ENCODE measurements around the gene ZNRF2. TPM values are rescaled to one million over a fixed set of nuclear protein-coding genes. Genes with fewer than 3 reads are reported as not detected.
A peak's percentile ranks its signal among the peaks of the same experiment; 100 is the strongest.

ZNRF2 gene
- total RNA-seq, 4 donors from 2014 or later, result 60.8 to 83.0 (median 69.6) TPM

DNA sequence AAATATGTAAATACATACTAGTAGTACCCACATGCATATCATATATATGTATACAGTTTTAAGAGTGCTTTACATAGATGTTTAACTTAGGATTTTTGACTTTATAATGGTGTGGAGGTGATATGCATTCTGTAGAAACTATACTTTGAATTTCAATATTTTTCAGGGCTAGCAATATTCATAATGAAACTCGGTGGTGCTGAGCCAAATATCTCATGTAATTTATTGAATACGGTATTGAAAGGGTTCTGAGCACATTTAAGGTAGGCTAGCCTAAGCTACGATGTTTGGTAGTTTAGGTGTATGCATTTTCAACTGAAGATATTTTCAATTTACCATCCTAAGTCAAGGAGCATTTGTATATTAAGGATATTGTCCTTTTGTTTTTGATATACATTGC is 36.0 kb downstream of the ZNRF2 start:
- peaks cover 7 to 68% (median 27%) of the 10 kb centered on the region in 4 donors for H3K4me1 ChIP-seq
- intact Hi-C loops (cut with DNase I; ENCODE audit: low total_unique reads), result no loop called here
- no peak for TF ChIP-seq POLR2A (IDR thresholded peaks at IDR 0.05)
- no peak for TF ChIP-seq EP300 (IDR thresholded peaks at IDR 0.05; ENCODE audit: low read depth)
- no peak for TF ChIP-seq CTCF (IDR thresholded peaks at IDR 0.05)
- TF ChIP-seq POLR2AphosphoS5 (IDR thresholded peaks at IDR 0.05), result no peak

DNA sequence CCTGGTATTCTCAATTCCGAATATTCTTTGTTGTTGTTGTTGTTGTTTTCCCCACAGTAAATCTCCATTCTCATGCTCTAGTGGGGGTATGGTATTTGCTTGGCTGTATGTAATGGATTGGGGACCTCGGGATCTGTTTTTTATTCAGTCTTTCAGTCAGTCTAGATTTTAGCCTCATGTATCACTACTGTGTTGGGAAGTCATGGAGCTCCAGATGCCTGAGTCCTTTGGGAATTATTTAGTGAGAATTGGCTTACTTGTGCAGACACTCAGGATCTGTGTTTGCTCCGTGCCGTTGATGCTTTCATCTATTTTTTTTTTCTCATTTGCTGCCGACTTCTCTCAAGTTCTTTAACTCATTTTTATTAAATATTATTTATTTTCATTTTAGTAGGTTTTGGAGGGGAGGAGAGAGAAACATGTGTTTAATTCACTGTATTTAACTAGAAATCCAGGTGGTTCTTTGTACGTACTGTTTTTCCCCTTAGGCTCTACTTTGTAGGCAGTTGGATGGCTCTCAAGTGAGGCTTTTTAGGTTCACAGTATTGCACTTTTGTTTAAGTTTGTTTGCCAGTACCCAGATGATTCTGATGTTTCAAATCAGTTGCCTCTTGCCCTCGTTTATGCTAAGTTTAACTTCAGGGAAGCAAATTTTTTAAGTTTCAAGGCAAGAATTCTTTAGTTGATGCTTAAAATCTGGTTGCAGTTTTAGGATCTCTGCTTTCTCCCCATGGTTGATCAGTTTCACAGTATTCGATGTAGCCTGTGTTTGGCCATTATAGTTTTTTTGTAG is 36.9 kb downstream of the ZNRF2 start:
- H3K27ac ChIP-seq, result peak overlapping the region; percentile 74 to 83 (median 79)
- WGBS, 2 donors (ENCODE audit: low coverage in 1 of 2), result 39 to 48% methylated on average over 8 of the region's 8 CpGs
- DNase-seq, result no peak

More for the DNA sequence above, 36.0 kb downstream of the ZNRF2 start:
- no peaks in the 10 kb centered on the region for H3K36me3 ChIP-seq
- no peaks in the 10 kb centered on the region for H3K27me3 ChIP-seq
- in situ Hi-C loops (cut with MboI; ENCODE audit: low pct_ligation_motif_present in 1 of 4, low pct_unique_long_range_greater_than_20kb in 1 of 4, low sequenced_read_pairs in 3 of 4), result no loop called here
- peak overlapping the region in 1 of 4 donors; percentile 74 for H3K27ac ChIP-seq
- H3K9me3 ChIP-seq, result no peaks in the 10 kb centered on the region
- DNase-seq, result no peak
- no peak overlapping the region for H3K4me3 ChIP-seq
- 67% methylated on average over 3 of the region's 3 CpGs for WGBS, 2 donors (ENCODE audit: low coverage in 1 of 2)

DNA sequence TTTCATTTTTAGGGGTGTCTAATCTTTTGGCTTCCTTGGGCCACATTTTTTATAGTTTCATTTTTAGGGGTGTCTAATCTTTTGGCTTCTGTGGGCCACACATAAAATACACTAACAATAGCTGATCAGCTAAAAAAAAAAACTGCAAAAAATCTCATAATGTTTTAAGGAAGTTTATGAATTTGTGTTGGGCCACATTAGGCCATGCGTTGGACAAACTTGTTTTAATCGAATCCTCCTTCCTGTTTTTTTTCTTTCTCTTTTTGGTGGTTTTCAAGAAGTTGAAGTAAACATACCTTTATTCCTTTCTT is 37.4 kb downstream of the ZNRF2 start:
- intact Hi-C loops (cut with DNase I; ENCODE audit: low total_unique reads) (no loop called here), in situ Hi-C loops (cut with MboI; ENCODE audit: low pct_ligation_motif_present in 1 of 4, low pct_unique_long_range_greater_than_20kb in 1 of 4, low sequenced_read_pairs in 3 of 4) (no loop called here)
- DNase-seq, result no peak
- H3K36me3 ChIP-seq, result no peaks in the 10 kb centered on the region
- 37 to 52% methylated on average over 2 of the region's 2 CpGs for WGBS, 2 donors (ENCODE audit: low coverage in 1 of 2)
- peak overlapping the region in 1 of 4 donors; percentile 30 for H3K4me3 ChIP-seq
- TF ChIP-seq POLR2AphosphoS5 (IDR thresholded peaks at IDR 0.05) (no peak), CTCF (IDR thresholded peaks at IDR 0.05) (no peak), POLR2A (IDR thresholded peaks at IDR 0.05) (no peak), EP300 (IDR thresholded peaks at IDR 0.05; ENCODE audit: low read depth) (no peak)
- H3K9me3 ChIP-seq, result no peaks in the 10 kb centered on the region
- peak overlapping the region; percentile 74 to 83 (median 79) for H3K27ac ChIP-seq
- peaks cover 7 to 62% (median 27%) of the 10 kb centered on the region in 4 donors for H3K4me1 ChIP-seq
- no peaks in the 10 kb centered on the region for H3K27me3 ChIP-seq

More for the DNA sequence above, 36.9 kb downstream of the ZNRF2 start:
- Histone ChIP-seq H3K36me3 (no peaks in the 10 kb centered on the region), H3K4me3 (peak overlapping the region in 1 of 4 donors; percentile 30), H3K27me3 (no peaks in the 10 kb centered on the region), H3K4me1 (peaks cover 7 to 67% (median 27%) of the 10 kb centered on the region in 4 donors), H3K9me3 (no peaks in the 10 kb centered on the region)
- no peak for TF ChIP-seq POLR2A (IDR thresholded peaks at IDR 0.05)
- TF ChIP-seq POLR2AphosphoS5 (IDR thresholded peaks at IDR 0.05), result no peak
- in situ Hi-C loops (cut with MboI; ENCODE audit: low pct_ligation_motif_present in 1 of 4, low pct_unique_long_range_greater_than_20kb in 1 of 4, low sequenced_read_pairs in 3 of 4), result no loop called here
- intact Hi-C loops (cut with DNase I; ENCODE audit: low total_unique reads), result no loop called here

DNA sequence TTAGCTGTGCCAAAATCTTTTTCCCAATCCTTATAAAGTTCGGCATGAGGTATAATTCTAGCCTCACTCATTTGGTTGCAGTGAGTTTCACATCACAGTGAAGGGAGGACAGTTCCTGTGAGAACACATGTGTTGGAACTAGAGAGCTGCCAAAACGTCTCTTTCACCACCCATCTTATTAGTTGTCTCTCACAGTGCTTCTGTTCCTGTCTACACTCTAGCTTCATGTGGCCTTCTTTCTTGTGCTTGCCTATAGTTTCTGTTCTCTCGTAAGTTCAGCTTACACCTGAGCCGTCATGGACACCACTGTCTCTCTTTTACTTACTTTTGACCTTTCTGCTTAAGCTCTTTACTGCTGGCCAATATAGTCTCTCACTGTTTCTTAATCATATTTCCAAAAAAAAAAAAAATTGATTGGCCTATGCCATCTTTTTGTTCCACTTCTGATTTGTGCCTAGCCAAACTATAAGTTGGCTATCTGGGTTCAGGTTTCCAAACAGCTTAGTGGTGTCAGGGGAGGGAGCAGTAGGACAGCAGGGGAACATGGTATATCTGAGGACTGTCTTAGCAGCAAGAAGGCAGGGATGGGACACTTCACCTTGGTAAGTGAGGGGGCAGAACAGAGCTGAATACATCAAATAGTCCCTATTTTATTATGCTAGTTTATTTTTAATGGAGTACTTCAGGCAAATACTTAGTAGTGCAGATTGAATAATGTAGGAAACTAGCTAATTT is 38.0 kb downstream of the ZNRF2 start:
- H3K27me3 ChIP-seq, result no peaks in the 10 kb centered on the region
- DNase-seq, result no peak
- intact Hi-C loops (cut with DNase I; ENCODE audit: low total_unique reads), result no loop called here
- 12 to 32% methylated on average over 4 of the region's 4 CpGs for WGBS, 2 donors (ENCODE audit: low coverage in 1 of 2)
- in situ Hi-C loops (cut with MboI; ENCODE audit: low pct_ligation_motif_present in 1 of 4, low pct_unique_long_range_greater_than_20kb in 1 of 4, low sequenced_read_pairs in 3 of 4), result no loop called here
- H3K36me3 ChIP-seq, result no peaks in the 10 kb centered on the region
- TF ChIP-seq POLR2A (IDR thresholded peaks at IDR 0.05) (no peak), POLR2AphosphoS5 (IDR thresholded peaks at IDR 0.05) (peak in 2 of 3 donors; percentile 10 to 20)
- no peaks in the 10 kb centered on the region for H3K9me3 ChIP-seq
- peak overlapping the region; percentile 74 to 83 (median 79) for H3K27ac ChIP-seq
- peaks cover 7 to 62% (median 27%) of the 10 kb centered on the region in 4 donors for H3K4me1 ChIP-seq
- peak overlapping the region in 1 of 4 donors; percentile 30 for H3K4me3 ChIP-seq

GRCh38 chr7:30323006-30323355 is 38.6 kb downstream of the ZNRF2 start:
- TF ChIP-seq POLR2A (IDR thresholded peaks at IDR 0.05) (no peak), POLR2AphosphoS5 (IDR thresholded peaks at IDR 0.05) (peak in 1 of 3 donors; percentile 6), CTCF (IDR thresholded peaks at IDR 0.05) (no peak)
- intact Hi-C loops (cut with DNase I; ENCODE audit: low total_unique reads) (no loop called here), in situ Hi-C loops (cut with MboI; ENCODE audit: low pct_ligation_motif_present in 1 of 4, low pct_unique_long_range_greater_than_20kb in 1 of 4, low sequenced_read_pairs in 3 of 4) (no loop called here)
- Histone ChIP-seq H3K36me3 (no peaks in the 10 kb centered on the region), H3K27me3 (no peaks in the 10 kb centered on the region), H3K4me1 (peaks cover 10 to 63% (median 30%) of the 10 kb centered on the region in 4 donors), H3K27ac (peak overlapping the region; percentile 74 to 83 (median 79)), H3K4me3 (peak overlapping the region in 1 of 4 donors; percentile 30), H3K9me3 (no peaks in the 10 kb centered on the region)
- no peak for DNase-seq
- WGBS, 2 donors (ENCODE audit: low coverage in 1 of 2), result 26 to 28% methylated on average over 2 of the region's 2 CpGs

Measured in transverse colon (tissue), 4 donors.